MG63 (cell line): ENCODE data around the gene KEL. TPM values are rescaled to one million over a fixed set of nuclear protein-coding genes. Genes with fewer than 3 reads are reported as not detected.

Source experiments
- DNase-seq: peaks from one replicate; pipeline ENCODE4 v3.0.0-alpha.2; 2020
- H3K27me3 ChIP-seq: fragments of 250-450 bp; sonication (Bioruptor Pico); 2 replicates; pipeline ENCODE4 v1.5.1; 2020; ENCODE audit warnings: mild to moderate bottlenecking, moderate library complexity
- H3K36me3 ChIP-seq: fragments of 250-450 bp; sonication (Bioruptor Pico); 2 replicates; pipeline ENCODE4 v1.5.1; 2020; ENCODE audit warnings: mild to moderate bottlenecking, moderate library complexity
- H3K4me3 ChIP-seq: fragments of 250-450 bp; sonication (Bioruptor Pico); 2 replicates; pipeline ENCODE4 v1.5.1; 2020; ENCODE audit warnings: mild to moderate bottlenecking, moderate library complexity
- H3K9me3 ChIP-seq: fragments of 250-450 bp; sonication (Bioruptor Pico); 2 replicates; pipeline ENCODE4 v1.5.1; 2020; ENCODE audit warnings: mild to moderate bottlenecking, moderate library complexity
- total RNA-seq: library from RNA; depleted of rRNA; stranded (reverse); fragments of >200 nt; shearing (Covaris generic); gene quantifications from 2 replicates; pipeline ENCODE4 v1.2.3, GENCODE V29; 2014; ENCODE audit warnings: low replicate concordance

The KEL gene
- total RNA-seq, 1 experiment from 2014 or later = not detected

DNA sequence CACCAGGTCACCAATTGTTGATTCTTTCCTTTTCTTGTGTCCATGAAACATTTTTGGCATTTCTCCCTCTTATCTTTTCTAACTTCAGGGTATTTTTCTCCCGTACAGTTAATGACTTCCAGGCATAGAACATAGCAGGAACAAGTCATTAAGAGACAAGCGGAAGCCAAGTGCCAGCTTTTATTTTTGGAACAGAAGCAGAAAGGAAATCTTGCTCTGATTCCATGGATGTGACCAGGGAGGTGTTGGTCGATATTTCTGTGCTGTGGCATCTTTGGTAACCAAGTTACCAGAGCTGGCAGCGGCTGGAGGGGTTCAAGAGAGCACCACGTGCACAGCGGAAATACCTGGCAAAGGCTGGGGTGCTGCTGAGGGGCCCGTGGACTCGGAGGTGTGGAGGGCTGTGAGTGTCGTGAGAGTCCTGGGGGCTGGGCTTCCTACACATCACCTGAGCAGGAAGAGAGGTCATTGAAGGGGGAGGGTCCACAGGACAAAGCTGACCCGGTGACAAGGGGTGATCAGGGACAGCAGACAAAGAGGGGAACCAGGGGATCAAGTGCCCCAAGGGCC, 21.1 kb downstream of the KEL start:
- DNase-seq = no peak
- no peaks in the 10 kb centered on the region for H3K9me3 ChIP-seq
- H3K27me3 ChIP-seq = no peaks in the 10 kb centered on the region
- H3K36me3 ChIP-seq = no peaks in the 10 kb centered on the region
- H3K4me3 ChIP-seq = no peak overlapping the region

DNA sequence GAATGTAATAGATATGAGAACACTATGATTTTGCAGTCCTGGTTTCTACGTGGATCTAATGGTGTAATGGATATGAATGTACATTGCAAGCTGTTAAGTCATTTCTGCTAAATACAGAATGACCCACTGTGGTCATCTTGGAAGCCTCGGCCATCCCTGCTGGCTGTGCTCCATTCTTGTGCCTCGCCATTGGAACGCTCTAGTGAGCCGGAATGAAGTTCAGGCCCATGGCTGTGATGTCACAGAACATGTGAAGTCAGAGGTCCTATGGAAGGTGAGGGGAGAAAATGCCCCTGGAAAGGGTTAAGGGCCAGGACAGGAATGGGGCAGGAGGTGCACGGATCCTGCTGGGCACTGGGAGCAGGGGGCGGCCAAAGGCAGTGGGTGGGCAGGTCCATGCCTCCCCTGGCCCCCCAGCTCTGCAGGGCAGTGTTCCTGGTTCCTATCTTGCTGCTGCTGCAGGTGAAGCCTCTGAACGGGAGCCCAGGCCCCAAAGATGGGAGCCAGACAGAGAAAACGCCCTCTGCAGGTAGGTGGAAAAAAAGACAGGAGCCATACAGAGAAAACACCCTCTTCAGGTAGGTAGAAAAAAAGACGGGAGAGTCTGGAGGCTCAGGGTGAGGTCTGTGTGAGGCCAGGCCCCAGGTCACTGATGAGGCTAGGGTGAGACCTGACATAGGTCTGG, 22.8 kb downstream of the KEL start, which contains the start of gene LLCFC1:
TSS of gene LLCFC1 (plus strand) at position 259 of the 685 bp plus-strand sequence. CDS start at position 397, 138 bp downstream.
- no peaks in the 10 kb centered on the region for H3K9me3 ChIP-seq
- no peak for DNase-seq
- no peaks in the 10 kb centered on the region for H3K27me3 ChIP-seq
- H3K36me3 ChIP-seq = no peaks in the 10 kb centered on the region
- no peak within 1 kb of the TSS for H3K4me3 ChIP-seq

DNA sequence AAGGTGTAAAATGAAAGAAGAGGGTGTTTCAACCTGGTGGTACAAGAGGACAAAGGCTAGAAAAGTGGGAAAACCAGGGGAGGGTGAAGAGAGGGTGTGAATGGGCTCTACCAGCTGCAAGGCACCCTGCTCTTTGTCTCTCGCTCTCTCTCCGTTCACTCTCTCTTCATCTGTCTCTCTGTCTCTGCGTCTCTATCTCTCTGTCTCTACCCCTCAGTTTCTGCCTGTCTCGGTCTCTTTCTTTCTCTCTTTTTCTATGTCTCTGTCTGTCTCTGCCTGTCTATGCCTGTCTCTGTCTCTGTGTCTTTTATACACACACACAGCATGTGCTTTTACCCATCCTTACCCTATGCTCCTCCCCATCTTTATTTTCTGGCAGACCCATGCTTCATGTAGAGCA, 23.6 kb downstream of the KEL start:
- no peaks in the 10 kb centered on the region for H3K9me3 ChIP-seq
- no peaks in the 10 kb centered on the region for H3K36me3 ChIP-seq
- no peak for DNase-seq
- H3K4me3 ChIP-seq = no peak overlapping the region
- H3K27me3 ChIP-seq = no peaks in the 10 kb centered on the region

DNA sequence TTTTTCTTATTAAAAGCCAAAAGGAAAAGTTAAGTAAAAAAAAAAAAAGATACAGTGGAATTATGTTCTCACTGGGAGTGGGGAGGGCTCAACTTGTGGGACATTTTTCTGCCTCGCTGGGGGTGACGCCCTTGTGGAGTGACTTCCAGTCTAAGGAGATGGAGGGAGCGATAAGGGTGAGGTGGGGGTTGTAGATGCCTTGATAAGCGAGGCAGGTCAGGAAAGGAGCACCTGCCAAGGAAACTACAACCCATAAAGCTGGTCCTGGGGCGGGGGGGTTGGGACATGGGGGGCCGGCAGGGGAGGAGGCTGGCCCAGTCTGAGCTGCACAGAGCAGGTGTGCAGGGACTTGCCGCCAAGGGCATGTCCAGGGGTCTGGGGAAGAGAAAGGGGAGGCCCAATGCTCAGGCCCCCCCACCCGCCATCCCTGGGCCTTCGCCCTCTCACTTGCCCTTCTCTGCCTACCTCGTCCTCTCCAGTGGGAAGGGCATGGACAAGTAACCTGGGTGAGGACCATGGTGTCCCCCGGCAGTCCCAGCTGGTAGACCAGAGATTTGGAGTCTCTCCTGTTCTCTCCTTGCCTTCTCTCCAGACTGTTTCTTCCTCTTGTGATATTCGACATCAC, 26.1 kb downstream of the KEL start:
- H3K9me3 ChIP-seq = no peaks in the 10 kb centered on the region
- H3K27me3 ChIP-seq = no peaks in the 10 kb centered on the region
- no peak for DNase-seq
- no peak overlapping the region for H3K4me3 ChIP-seq
- no peaks in the 10 kb centered on the region for H3K36me3 ChIP-seq

DNA sequence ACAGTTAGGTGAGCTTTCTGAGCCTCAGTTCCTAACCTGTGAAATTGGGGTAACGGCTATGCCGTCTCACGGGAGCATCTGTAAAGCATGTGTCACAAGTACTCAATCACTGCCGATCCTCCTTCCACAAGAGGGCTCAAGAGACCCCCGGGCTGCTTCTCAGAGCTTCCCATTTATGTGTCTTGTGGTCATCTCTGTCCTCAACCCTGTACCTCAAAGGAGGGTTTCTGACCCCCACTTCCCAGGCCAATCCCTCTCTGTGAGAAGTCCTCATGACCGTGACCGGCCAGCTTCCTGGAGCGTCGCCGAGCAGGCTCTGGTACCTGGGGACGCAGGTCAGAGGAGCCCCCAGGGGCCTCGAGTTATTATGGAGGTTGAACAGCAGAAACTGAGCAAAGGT, 28.1 kb downstream of the KEL start:
- Histone ChIP-seq H3K27me3 (no peaks in the 10 kb centered on the region), H3K4me3 (no peak overlapping the region), H3K9me3 (no peaks in the 10 kb centered on the region), H3K36me3 (no peaks in the 10 kb centered on the region)
- DNase-seq = no peak

DNA sequence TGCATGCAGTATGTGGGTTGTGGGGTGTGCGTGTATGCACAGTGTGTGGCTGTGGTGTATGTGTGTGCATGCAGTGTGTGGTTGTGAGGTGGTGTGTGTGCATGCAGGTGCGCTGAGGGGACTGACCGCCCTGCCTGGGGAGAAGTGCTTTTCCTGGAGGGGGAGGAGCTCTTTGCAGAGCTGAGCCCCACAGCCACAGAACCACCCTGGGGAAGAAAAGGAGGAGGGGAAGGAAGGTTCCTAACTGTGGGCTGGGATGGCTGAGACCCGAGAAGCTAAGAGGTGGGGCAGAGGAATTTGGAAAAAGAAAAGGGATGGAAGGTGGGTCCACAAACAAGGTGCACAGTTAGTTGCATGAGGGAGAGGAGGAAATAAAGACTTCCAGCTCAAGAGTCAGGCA, 28.5 kb downstream of the KEL start, which contains the start of gene TRPV5:
TSS of gene TRPV5 (minus strand) at position 123 of the 400 bp plus-strand sequence. CDS start 287 bp downstream, outside the sequence.
- no peaks in the 10 kb centered on the region for H3K27me3 ChIP-seq
- no peaks in the 10 kb centered on the region for H3K9me3 ChIP-seq
- no peak within 1 kb of the TSS for H3K4me3 ChIP-seq
- H3K36me3 ChIP-seq = no peaks in the 10 kb centered on the region
- DNase-seq = no peak

DNA sequence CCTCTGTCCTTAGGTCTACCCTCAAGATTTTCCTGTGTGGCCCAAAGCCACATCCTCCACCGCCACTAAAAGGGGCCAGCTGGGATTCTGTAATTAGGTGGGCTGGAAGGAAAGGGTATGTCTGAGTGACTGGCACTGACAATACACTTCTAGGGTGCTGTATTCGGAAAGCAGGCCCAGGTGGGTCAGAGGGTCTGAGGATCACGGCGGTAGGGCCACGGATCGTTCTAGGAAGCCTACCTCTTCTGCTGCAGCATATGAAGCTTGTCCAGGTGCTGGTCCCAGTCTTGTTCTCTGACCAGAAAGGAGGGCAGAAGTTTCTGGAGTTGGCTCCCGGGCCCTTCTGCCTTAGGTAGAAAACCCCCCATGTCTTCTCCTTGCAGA, 29.1 kb downstream of the KEL start:
- H3K27me3 ChIP-seq = no peaks in the 10 kb centered on the region
- no peak overlapping the region for H3K4me3 ChIP-seq
- H3K36me3 ChIP-seq = no peaks in the 10 kb centered on the region
- DNase-seq = no peak
- no peaks in the 10 kb centered on the region for H3K9me3 ChIP-seq

DNA sequence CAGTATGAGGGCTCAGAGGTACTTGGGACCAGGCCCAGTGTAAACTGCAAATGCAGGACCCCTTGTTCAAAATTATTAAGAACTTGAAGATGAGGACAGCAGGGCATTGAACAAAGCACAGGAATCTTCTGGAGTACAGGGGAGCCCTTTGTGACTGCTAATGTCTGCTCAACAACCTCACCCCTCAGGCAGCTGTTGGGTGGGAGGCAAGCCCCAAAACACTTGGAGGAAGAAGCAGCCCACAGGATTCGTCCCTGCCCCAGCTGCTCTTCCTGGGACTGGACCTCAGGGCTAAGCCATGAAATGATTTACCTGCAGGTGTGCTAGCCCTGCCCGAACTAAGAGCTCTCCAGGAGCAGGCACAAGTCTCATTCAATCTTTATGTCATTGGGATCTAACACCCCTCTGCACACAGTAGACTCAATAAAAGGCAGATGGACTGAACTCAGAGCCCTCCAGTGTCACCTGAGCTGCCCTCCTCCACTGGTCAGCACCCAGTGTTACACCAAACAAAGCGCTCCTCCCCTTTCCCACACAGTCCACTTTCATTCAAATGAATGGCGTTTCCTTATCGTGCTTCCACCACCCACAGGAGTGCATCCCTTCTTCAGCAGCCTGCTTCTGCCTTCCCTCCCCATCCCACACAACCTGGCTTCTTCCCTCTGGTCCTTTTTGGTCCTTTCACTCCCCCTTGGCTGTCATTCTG, 29.6 kb downstream of the KEL start:
- H3K27me3 ChIP-seq = no peaks in the 10 kb centered on the region
- DNase-seq = no peak
- no peaks in the 10 kb centered on the region for H3K36me3 ChIP-seq
- H3K4me3 ChIP-seq = no peak overlapping the region
- H3K9me3 ChIP-seq = no peaks in the 10 kb centered on the region

DNA sequence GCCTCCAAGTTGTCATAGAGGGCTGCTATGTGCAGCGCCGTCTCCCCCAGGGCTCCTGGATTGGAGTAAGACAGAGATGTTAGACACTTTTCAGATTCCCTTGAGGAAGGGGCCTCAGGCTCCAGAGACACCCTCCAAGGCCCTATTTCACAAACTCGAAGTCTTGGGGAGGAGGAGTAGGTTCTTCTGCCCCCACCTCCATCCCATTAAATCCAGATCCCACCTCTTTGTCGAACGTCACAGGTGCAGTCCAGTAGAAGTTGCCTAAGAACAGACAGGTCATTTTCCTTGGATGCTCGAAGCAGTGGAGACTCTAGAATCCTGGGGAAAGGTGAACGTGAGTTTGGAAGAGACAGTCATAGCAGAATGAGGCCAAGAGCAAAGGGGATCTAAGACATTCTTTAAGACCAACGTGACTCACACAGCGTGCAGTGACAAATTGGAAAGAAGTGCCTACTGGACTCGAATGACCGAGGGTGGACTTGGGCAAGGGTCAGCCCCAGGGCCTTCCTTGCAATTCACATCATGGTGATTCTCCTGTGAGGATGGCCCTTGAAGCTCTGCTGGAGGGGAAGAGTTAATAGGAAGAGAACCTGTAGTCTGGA, 31.9 kb downstream of the KEL start:
- Histone ChIP-seq H3K9me3 (no peaks in the 10 kb centered on the region), H3K36me3 (no peaks in the 10 kb centered on the region), H3K4me3 (no peak overlapping the region), H3K27me3 (no peaks in the 10 kb centered on the region)
- no peak for DNase-seq

DNA sequence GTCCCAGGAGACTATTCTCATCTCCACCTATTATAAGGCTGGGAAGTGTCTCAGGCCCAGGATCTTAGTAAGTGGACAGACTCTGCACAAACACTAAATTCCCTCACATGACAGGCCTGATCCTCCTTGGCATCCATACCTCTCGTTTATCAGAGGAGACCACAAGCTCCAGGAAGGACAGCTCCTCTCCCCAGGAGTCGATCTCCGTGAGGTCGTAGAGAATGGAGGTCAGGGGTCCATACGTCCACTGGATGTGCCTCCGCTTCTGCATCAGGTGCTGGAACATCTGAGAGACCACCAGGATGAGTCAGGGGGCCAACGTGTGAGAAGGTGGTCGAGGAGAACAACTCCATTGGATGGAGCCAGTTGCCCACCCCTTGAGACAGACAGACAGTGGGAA, 34.2 kb downstream of the KEL start:
- no peak overlapping the region for H3K4me3 ChIP-seq
- H3K27me3 ChIP-seq = no peaks in the 10 kb centered on the region
- no peaks in the 10 kb centered on the region for H3K9me3 ChIP-seq
- no peak for DNase-seq
- no peaks in the 10 kb centered on the region for H3K36me3 ChIP-seq

DNA sequence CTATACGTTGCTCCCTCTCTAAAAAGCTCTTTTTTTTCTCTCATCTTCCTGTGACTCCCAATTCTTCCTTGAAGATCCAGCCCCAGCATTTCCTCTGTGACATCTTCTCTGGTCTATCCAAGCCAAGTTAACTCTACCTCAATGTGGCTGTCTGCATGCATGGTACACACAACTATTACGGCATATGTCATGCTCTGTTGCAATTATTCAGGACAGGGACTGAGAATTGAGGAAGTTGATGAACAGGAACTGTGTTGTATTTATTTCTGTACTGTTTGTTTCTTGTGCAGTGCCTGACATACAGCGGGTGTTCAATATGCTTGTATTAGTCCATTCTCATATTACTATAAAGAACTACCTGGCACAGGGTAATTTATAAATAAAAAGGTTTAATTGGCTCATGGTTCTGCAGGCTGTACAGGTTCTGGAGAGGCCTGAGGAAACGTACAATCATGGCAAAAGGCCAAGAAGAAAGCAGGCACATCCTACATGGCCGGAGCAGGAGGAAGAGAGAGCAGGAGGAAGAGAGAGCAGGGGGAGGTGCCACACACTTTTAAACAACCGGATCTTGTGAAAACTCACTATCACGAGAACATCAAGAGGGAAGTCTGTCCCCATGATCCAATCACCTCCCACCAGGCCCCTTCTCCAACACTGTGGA, 34.9 kb downstream of the KEL start:
- Histone ChIP-seq H3K4me3 (no peak overlapping the region), H3K36me3 (no peaks in the 10 kb centered on the region), H3K27me3 (no peaks in the 10 kb centered on the region), H3K9me3 (no peaks in the 10 kb centered on the region)
- DNase-seq = no peak

DNA sequence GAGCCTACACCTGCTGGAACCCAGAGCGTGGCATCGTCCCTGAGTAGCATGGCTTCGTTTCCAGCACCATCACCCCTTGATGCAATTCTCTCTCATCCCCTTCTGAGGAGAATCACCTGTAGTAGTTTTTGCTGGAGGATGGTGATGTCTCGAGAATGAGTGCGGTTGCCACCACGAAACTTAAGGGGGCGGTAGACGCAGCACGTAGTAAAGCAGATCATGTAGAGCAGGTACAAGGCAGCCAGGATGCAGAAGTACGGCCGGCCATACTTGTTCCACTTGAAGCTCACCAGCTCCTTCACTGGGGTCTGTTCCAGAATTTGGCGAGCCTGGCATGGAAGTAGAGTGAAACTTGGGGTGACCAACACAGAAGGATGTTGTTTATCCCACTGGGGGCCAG, 36.8 kb downstream of the KEL start:
- no peak for DNase-seq

DNA sequence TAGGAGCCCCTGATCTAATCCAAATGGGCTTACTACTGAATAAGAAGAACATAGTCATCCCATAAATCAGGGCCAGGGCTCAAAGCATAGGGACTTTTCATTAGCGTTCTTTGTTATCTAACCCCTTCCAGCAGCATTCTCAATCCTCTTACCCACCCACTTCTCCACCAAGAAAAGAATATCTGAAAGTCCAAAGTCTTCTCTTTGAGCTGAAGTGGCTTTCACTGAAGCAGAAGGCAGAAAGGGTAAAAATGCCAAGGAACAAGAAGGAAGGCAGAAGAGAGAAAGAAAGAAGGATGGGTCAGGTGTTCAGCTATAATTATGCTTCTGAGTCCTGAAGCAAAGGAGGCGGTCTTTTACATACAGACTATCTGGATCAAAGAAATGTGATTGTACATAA, 38.8 kb downstream of the KEL start:
- H3K4me3 ChIP-seq = no peak overlapping the region
- no peaks in the 10 kb centered on the region for H3K9me3 ChIP-seq
- H3K27me3 ChIP-seq = no peaks in the 10 kb centered on the region
- DNase-seq = no peak
- H3K36me3 ChIP-seq = no peaks in the 10 kb centered on the region

More for the DNA sequence above, 36.8 kb downstream of the KEL start:
- Histone ChIP-seq H3K9me3 (no peaks in the 10 kb centered on the region), H3K4me3 (no peak overlapping the region), H3K27me3 (no peaks in the 10 kb centered on the region), H3K36me3 (no peaks in the 10 kb centered on the region)

DNA sequence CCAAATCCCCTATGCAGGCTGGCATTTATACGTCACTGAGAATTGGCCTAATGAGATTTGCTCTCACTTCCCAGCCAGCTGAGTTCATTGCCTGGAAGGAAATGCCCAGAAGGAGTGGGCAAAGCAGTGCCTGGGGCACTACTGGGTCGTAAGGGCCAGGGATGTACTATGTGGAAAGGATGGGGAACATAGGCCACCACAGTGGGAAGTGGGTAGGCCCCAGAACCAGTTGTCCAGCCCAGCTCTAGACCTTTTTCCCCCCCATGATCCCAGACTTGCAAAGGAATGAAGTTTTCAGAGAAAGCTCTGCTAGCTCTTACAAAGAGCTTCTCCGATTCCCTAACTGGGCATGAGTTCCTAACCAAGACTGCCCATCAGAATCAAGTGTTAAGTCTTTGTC, 42.5 kb downstream of the KEL start:
- no peak overlapping the region for H3K4me3 ChIP-seq
- no peaks in the 10 kb centered on the region for H3K27me3 ChIP-seq
- H3K9me3 ChIP-seq = no peaks in the 10 kb centered on the region
- no peaks in the 10 kb centered on the region for H3K36me3 ChIP-seq
- no peak for DNase-seq

DNA sequence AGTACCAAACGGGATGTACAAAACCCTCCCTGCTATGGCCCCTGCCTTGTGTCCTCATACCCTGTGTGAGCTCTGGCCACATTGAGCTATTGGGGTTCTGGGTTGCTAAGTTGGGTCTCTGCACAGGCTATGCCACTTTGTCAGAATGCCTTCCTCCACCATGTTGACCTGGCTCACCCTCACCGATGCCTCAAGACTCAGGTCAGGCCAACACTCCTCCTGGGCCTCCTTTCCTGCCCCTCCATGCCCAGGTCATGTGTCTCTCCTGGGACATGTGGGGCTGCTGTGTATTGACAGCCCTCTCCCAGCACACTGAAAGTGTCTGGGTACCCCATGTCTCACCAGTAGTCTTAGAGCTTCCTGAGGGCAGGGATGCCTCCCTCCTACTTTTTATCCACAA, 43.3 kb downstream of the KEL start:
- H3K36me3 ChIP-seq = no peaks in the 10 kb centered on the region
- no peaks in the 10 kb centered on the region for H3K27me3 ChIP-seq
- DNase-seq = no peak
- no peaks in the 10 kb centered on the region for H3K9me3 ChIP-seq
- no peak overlapping the region for H3K4me3 ChIP-seq

DNA sequence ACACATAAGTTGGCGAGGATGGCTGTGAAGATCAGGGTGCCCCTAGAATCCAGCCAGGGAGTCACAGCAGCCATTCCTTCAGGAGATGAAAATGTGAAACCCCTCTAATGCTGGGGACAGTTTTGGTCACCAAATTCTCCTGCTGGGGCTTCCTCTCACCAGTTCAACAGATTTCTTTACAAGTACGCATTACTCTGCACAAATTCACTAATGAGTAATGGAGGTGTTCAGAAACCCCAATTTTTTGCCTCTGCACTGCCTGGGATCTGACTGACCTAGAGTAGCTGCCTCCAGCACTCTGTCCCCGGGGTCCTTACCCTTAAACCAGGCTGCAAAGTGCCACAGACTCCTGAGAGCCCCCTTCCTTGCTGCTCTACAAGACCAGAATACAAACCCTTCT, 44.7 kb downstream of the KEL start:
- H3K27me3 ChIP-seq = no peaks in the 10 kb centered on the region
- no peak for DNase-seq
- no peaks in the 10 kb centered on the region for H3K36me3 ChIP-seq
- no peaks in the 10 kb centered on the region for H3K9me3 ChIP-seq
- H3K4me3 ChIP-seq = no peak overlapping the region

DNA sequence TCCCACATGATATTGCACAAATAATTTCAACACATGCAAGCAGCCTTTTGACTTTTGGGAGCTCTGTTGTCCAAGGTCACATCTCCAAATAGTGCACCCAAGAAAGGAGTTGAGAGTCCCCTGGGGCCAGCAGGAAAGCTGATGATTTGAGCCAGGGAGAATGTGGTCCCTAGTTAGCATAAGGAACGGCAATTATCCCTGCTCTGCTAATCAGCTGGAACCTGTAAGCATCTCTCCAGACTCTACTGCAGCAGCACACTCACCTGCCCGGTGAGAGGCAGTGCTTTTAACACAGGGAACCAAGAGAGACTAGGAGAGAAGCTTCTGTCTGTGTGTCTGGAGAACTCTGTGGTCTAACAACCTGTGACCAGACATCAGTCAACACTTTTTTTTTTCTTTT, 45.7 kb downstream of the KEL start:
- Histone ChIP-seq H3K36me3 (no peaks in the 10 kb centered on the region), H3K4me3 (no peak overlapping the region), H3K9me3 (no peaks in the 10 kb centered on the region), H3K27me3 (no peaks in the 10 kb centered on the region)
- no peak for DNase-seq
